Natural killer cell (primary cell): ENCODE results near the gene MAB21L3. TPM values are rescaled to one million over a fixed set of nuclear protein-coding genes. Genes with fewer than 3 reads are reported as not detected.
A peak's percentile ranks its signal among the peaks of the same experiment; 100 is the strongest.
"Not testable (repeated sequence)": the region's sequence is repeated elsewhere in the genome, so short reads cannot be mapped to it uniquely, and the experiment has no call there.

Experiments used
- ATAC-seq, 3 donors: fragments of 150-1000 bp in 2 of 3; fragments of 200-7000 bp in 1 of 3; cut with Tn5 transposase; 1 replicate in 1 of 3; 2 replicates in 2 of 3; pipeline ENCODE4 v1.10.0; 2021; ENCODE audit warnings: mild to moderate bottlenecking in 2 of 3, moderate library complexity in 2 of 3
- DNase-seq, 2 donors: peaks; one replicate each; pipeline versions ENCODE4 v3.0.0 to v3.0.0-alpha.2; 2013 to 2021; ENCODE audit warnings: mixed read lengths in 1 of 2
- H3K27ac ChIP-seq: one replicate; pipeline ENCODE4 v1.5.1; 2013; ENCODE audit warnings: mild to moderate bottlenecking, low read length
- H3K27me3 ChIP-seq: one replicate; pipeline ENCODE4 v1.6.1; 2013; ENCODE audit warnings: low read length; ENCODE audit not compliant: control insufficient read depth, insufficient read depth
- H3K36me3 ChIP-seq: one replicate; pipeline ENCODE4 v1.6.1; 2013; ENCODE audit warnings: low read length; ENCODE audit not compliant: control insufficient read depth, insufficient read depth
- H3K4me1 ChIP-seq: one replicate; pipeline ENCODE4 v1.6.1; 2013; ENCODE audit warnings: low read length; ENCODE audit not compliant: control insufficient read depth, insufficient read depth
- H3K4me3 ChIP-seq: one replicate; pipeline ENCODE4 v1.5.1; 2013; ENCODE audit warnings: low read length
- H3K9me3 ChIP-seq: one replicate; pipeline ENCODE4 v1.6.1; 2013; ENCODE audit warnings: low read length; ENCODE audit not compliant: control insufficient read depth, insufficient read depth
- H3K27ac Mint-ChIP-seq, 2 donors: one replicate each; pipeline ENCODE4 v1.8.0; 2022; ENCODE audit warnings: mild to moderate bottlenecking in 2 of 2, mixed read lengths in 2 of 2, moderate library complexity in 1 of 2
- H3K27me3 Mint-ChIP-seq, 2 donors: one replicate each; pipeline ENCODE4 v1.8.0; 2022; ENCODE audit warnings: low read depth in 2 of 2, mixed read lengths in 2 of 2
- H3K36me3 Mint-ChIP-seq: one replicate; pipeline ENCODE4 v1.8.0; 2022; ENCODE audit warnings: mixed read lengths
- H3K4me1 Mint-ChIP-seq, 2 donors: one replicate each; pipeline ENCODE4 v1.8.0; 2022; ENCODE audit warnings: mixed read lengths in 2 of 2
- H3K4me3 Mint-ChIP-seq: one replicate; pipeline ENCODE4 v1.8.0; 2022; ENCODE audit warnings: mild to moderate bottlenecking, moderate library complexity, mixed read lengths
- H3K9me3 Mint-ChIP-seq, 2 donors: one replicate each; pipeline ENCODE4 v1.8.0; 2022; ENCODE audit warnings: mixed read lengths in 2 of 2
- CTCF ChIP-seq: fragments of 200-600 bp; IDR thresholded peaks from one replicate; pipeline ENCODE4 v1.8.0; 2022; ENCODE audit warnings: antibody characterized with exemption
- WGBS: methylation state at CpG from one replicate; pipeline ENCODE4 v1.1.7; 2013; ENCODE audit warnings: missing lambda C conversion rate; ENCODE audit not compliant: insufficient coverage; 5-methylcytosine and 5-hydroxymethylcytosine counted together
- intact Hi-C: fragments of 100-400 bp; cut with micrococcal nuclease; formaldehyde crosslinking; loops from one replicate; pipeline ENCODE4 v1.14.2; 2022
- total RNA-seq, 4 donors: library from RNA; stranded (reverse); fragments of 120-200 nt in 1 of 4; gene quantifications; one replicate each; pipeline versions ENCODE4 v1.2.3 to v1.2.4, GENCODE V29; 2013 to 2022

The MAB21L3 gene
- total RNA-seq, 3 donors from 2014 or later (not counting 1 experiment from before 2014, with no cell fraction given) = not detected

GRCh38 chr1:116138277-116138792 lies 27.1 kb downstream of the MAB21L3 start:
- Histone ChIP-seq H3K36me3 (no peaks in the 10 kb centered on the region), H3K4me3 (no peak overlapping the region), H3K9me3 (no peaks in the 10 kb centered on the region), H3K27me3 (peaks cover 2% of the 10 kb centered on the region), H3K27ac (no peak overlapping the region), H3K4me1 (peaks cover 8% of the 10 kb centered on the region)
- H3K27ac Mint-ChIP-seq = peak overlapping the region in 1 of 2 donors; percentile 79
- H3K9me3 Mint-ChIP-seq = no peaks in the 10 kb centered on the region
- 97% methylated on average over 8 of the region's 8 CpGs for WGBS
- peaks cover 8 to 15% of the 10 kb centered on the region in 2 donors for H3K27me3 Mint-ChIP-seq
- no peak for TF ChIP-seq CTCF
- intact Hi-C loops = no loop called here
- H3K36me3 Mint-ChIP-seq = no peaks in the 10 kb centered on the region
- peaks cover 0 to 6% of the 10 kb centered on the region in 2 donors for H3K4me1 Mint-ChIP-seq
- no peak for ATAC-seq
- DNase-seq = no peak
- H3K4me3 Mint-ChIP-seq = no peak overlapping the region

GRCh38 chr1:116139592-116140134 lies 28.5 kb downstream of the MAB21L3 start:
- Histone ChIP-seq H3K9me3 (no peaks in the 10 kb centered on the region), H3K36me3 (no peaks in the 10 kb centered on the region), H3K4me3 (no peak overlapping the region), H3K4me1 (peaks cover 8% of the 10 kb centered on the region), H3K27ac (no peak overlapping the region), H3K27me3 (peaks cover 6% of the 10 kb centered on the region)
- TF ChIP-seq CTCF = no peak
- Mint-ChIP-seq H3K4me3 (no peak overlapping the region), H3K9me3 (peaks cover 0 to 4% of the 10 kb centered on the region in 2 donors), H3K27ac (no peak overlapping the region), H3K36me3 (peaks cover 8% of the 10 kb centered on the region), H3K4me1 (peaks cover 0 to 6% of the 10 kb centered on the region in 2 donors), H3K27me3 (peaks cover 12 to 18% of the 10 kb centered on the region in 2 donors)
- ATAC-seq (no peak), DNase-seq (no peak)
- intact Hi-C loops = loop anchor here (1.0 kb wide), 3 partner anchors 346 to 457 kb away; no protein-coding TSS in a partner anchor
- 96% methylated on average over 6 of the region's 6 CpGs for WGBS

- H3K27ac ChIP-seq = no peak overlapping the region
- no peak overlapping the region for H3K4me3 ChIP-seq
- H3K4me1 Mint-ChIP-seq = peaks cover 7% of the 10 kb centered on the region in 2 donors
- no CpG with 5 or more reads among the region's 1 CpG for WGBS
- H3K4me3 Mint-ChIP-seq = no peak overlapping the region
- H3K4me1 ChIP-seq = peaks cover 3% of the 10 kb centered on the region
- no peak for TF ChIP-seq CTCF
- peaks cover 8% of the 10 kb centered on the region for H3K36me3 Mint-ChIP-seq
- intact Hi-C loops = no loop called here
- H3K27me3 Mint-ChIP-seq = peaks cover 14 to 17% of the 10 kb centered on the region in 2 donors
- DNase-seq (no peak), ATAC-seq (no peak)
- H3K27ac Mint-ChIP-seq = no peak overlapping the region
- H3K36me3 ChIP-seq = no peaks in the 10 kb centered on the region
- peaks cover 0 to 4% of the 10 kb centered on the region in 2 donors for H3K9me3 Mint-ChIP-seq
- H3K9me3 ChIP-seq = no peaks in the 10 kb centered on the region
- H3K27me3 ChIP-seq = peaks cover 8% of the 10 kb centered on the region
Observed at GRCh38 chr1:116144151-116144550, 33.0 kb downstream of the MAB21L3 start.

GRCh38 chr1:116146447-116147113 lies 35.4 kb downstream of the MAB21L3 start:
- H3K9me3 Mint-ChIP-seq, DNase-seq, H3K4me1 ChIP-seq, H3K9me3 ChIP-seq, intact Hi-C loops, H3K4me1 Mint-ChIP-seq, H3K36me3 ChIP-seq, H3K27ac ChIP-seq, H3K4me3 Mint-ChIP-seq, H3K27ac Mint-ChIP-seq, H3K36me3 Mint-ChIP-seq, ATAC-seq, H3K4me3 ChIP-seq, H3K27me3 ChIP-seq: not testable (repeated sequence)
- 94% methylated on average over 37 of the region's 37 CpGs for WGBS
- peaks cover 14 to 24% of the 10 kb centered on the region in 2 donors for H3K27me3 Mint-ChIP-seq
